Measurements from ENCODE around the gene SPRY4.

DNA sequence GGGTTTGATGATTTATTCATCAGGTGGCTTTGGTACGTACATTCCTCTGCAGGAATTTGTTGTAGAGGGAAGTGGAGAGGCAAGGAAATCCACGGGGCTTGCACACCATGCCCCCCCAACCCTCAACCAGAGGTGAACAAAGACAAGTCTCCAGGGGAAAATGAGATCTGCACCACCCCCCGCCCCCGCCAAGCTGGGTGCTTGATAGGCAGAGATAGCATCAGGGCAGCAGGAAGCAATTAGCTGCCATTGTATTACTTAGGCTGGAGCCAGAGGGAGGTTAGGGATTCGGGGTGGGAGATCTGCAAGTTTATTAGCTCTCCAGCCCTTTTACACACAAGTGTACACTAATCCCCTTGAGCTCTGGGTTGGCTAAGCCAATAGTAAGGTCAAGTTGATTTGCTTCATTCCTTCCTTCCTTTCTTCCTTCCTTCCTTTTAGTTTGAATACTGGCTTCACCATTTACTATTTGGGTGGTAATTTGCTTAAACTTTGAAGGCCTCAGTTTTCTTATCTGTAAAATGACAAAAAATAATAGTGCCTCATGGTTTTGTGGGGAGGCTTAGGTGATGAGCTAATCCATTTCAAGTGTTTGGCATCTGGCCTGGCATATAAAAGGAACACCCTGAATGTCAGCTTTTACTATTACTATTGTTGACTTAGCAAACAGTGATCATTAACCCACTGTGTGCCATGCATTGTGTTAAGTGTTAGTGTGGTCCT, 34.1 kb downstream of the SPRY4 start:
- TF ChIP-seq, protein P1, sequence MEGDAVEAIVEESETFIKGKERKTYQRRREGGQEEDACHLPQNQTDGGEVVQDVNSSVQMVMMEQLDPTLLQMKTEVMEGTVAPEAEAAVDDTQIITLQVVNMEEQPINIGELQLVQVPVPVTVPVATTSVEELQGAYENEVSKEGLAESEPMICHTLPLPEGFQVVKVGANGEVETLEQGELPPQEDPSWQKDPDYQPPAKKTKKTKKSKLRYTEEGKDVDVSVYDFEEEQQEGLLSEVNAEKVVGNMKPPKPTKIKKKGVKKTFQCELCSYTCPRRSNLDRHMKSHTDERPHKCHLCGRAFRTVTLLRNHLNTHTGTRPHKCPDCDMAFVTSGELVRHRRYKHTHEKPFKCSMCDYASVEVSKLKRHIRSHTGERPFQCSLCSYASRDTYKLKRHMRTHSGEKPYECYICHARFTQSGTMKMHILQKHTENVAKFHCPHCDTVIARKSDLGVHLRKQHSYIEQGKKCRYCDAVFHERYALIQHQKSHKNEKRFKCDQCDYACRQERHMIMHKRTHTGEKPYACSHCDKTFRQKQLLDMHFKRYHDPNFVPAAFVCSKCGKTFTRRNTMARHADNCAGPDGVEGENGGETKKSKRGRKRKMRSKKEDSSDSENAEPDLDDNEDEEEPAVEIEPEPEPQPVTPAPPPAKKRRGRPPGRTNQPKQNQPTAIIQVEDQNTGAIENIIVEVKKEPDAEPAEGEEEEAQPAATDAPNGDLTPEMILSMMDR (IDR thresholded peaks at IDR 0.05; ENCODE audit: insufficient read depth, low read length), result no peak
- TF ChIP-seq, protein P2, sequence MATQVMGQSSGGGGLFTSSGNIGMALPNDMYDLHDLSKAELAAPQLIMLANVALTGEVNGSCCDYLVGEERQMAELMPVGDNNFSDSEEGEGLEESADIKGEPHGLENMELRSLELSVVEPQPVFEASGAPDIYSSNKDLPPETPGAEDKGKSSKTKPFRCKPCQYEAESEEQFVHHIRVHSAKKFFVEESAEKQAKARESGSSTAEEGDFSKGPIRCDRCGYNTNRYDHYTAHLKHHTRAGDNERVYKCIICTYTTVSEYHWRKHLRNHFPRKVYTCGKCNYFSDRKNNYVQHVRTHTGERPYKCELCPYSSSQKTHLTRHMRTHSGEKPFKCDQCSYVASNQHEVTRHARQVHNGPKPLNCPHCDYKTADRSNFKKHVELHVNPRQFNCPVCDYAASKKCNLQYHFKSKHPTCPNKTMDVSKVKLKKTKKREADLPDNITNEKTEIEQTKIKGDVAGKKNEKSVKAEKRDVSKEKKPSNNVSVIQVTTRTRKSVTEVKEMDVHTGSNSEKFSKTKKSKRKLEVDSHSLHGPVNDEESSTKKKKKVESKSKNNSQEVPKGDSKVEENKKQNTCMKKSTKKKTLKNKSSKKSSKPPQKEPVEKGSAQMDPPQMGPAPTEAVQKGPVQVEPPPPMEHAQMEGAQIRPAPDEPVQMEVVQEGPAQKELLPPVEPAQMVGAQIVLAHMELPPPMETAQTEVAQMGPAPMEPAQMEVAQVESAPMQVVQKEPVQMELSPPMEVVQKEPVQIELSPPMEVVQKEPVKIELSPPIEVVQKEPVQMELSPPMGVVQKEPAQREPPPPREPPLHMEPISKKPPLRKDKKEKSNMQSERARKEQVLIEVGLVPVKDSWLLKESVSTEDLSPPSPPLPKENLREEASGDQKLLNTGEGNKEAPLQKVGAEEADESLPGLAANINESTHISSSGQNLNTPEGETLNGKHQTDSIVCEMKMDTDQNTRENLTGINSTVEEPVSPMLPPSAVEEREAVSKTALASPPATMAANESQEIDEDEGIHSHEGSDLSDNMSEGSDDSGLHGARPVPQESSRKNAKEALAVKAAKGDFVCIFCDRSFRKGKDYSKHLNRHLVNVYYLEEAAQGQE (IDR thresholded peaks at IDR 0.05; ENCODE audit: insufficient replicate concordance, low read depth), result no peak
- no peak for TF ChIP-seq POLR2AphosphoS5 (IDR thresholded peaks at IDR 0.05; ENCODE audit: low read depth)
